Activated T-helper 17 cell treated with anti-CD3 and anti-CD28 coated beads, Interleukin-2, amount 50 U/mL, for 72 hours (primary cell): ENCODE results near the gene PNPLA2. TPM values are rescaled to one million over a fixed set of nuclear protein-coding genes. Genes with fewer than 3 reads are reported as not detected.
A peak's percentile ranks its signal among the peaks of the same experiment; 100 is the strongest.

Experiments
- ATAC-seq: fragments of 150-1000 bp; cut with Tn5 transposase; replicated peaks from 2 replicates; pipeline ENCODE4 v1.10.0; 2021; ENCODE audit warnings: mild to moderate bottlenecking, moderate library complexity
- H3K27ac Mint-ChIP-seq: one replicate; pipeline ENCODE4 v1.8.0; 2022; ENCODE audit warnings: mixed read lengths
- H3K27me3 Mint-ChIP-seq: one replicate; pipeline ENCODE4 v1.8.0; 2022; ENCODE audit warnings: mixed read lengths
- H3K36me3 Mint-ChIP-seq: one replicate; pipeline ENCODE4 v1.8.0; 2022; ENCODE audit warnings: low read depth, mild to moderate bottlenecking, mixed read lengths
- H3K4me1 Mint-ChIP-seq: one replicate; pipeline ENCODE4 v1.8.0; 2022; ENCODE audit warnings: mixed read lengths
- H3K4me3 Mint-ChIP-seq: one replicate; pipeline ENCODE4 v1.8.0; 2022; ENCODE audit warnings: mild to moderate bottlenecking, mixed read lengths
- H3K9me3 Mint-ChIP-seq: one replicate; pipeline ENCODE4 v1.8.0; 2022; ENCODE audit warnings: mixed read lengths
- total RNA-seq, 2 donors: library from RNA; stranded (reverse); gene quantifications; one replicate each; pipeline ENCODE4 v1.2.3, GENCODE V29; 2022

The PNPLA2 gene
- total RNA-seq, 2 donors from 2014 or later: 36.8 to 39.3 TPM

DNA sequence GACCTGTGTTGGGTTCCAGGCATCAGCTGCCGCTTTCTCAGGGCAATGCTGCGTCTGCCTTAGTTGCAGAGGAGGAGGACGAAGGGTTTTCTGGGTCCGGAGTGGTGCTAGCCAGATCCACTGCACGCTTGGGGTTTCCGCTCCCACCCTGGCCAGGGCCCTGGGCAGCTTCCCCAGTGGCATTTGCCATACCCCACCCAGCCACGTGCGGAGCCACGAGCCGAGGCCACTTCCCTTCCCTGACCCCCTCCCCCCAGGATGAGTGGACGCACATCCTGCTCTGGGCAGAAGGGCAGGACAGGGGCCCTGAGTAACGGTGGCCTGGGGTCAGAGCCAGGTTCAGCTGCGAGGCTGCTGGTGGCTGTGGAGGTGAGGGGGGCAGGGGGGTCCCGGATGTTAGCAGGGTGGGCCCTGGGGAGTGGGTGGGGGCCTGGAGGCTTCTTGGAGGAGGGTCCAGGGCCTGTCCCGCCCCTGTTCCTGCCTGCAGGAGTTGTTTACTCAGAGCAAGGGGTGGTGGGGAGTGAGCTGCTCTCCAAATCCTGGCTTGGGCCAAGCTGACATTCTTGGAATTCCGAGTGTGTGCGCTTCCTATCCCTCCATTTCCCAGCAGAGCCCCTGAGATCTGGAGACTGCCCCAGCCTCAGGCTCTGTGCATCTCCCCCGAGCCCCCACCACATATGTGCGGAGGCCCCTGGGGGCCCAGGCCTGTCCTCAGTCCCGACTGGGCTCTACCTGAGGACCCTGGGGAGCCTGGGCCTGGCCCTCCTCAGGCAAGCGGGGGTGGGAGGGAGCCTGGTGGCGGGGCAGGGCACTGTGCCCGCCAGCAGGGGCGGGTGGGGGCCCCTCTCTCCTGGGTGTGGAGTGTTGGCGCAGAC is 25.3 kb downstream of the PNPLA2 start:
- Mint-ChIP-seq H3K27me3 (no peaks in the 10 kb centered on the region), H3K4me1 (peaks cover 7% of the 10 kb centered on the region), H3K9me3 (no peaks in the 10 kb centered on the region), H3K4me3 (peak overlapping the region; percentile 58), H3K36me3 (peaks cover 18% of the 10 kb centered on the region), H3K27ac (no peak overlapping the region)
- ATAC-seq: no peak

DNA sequence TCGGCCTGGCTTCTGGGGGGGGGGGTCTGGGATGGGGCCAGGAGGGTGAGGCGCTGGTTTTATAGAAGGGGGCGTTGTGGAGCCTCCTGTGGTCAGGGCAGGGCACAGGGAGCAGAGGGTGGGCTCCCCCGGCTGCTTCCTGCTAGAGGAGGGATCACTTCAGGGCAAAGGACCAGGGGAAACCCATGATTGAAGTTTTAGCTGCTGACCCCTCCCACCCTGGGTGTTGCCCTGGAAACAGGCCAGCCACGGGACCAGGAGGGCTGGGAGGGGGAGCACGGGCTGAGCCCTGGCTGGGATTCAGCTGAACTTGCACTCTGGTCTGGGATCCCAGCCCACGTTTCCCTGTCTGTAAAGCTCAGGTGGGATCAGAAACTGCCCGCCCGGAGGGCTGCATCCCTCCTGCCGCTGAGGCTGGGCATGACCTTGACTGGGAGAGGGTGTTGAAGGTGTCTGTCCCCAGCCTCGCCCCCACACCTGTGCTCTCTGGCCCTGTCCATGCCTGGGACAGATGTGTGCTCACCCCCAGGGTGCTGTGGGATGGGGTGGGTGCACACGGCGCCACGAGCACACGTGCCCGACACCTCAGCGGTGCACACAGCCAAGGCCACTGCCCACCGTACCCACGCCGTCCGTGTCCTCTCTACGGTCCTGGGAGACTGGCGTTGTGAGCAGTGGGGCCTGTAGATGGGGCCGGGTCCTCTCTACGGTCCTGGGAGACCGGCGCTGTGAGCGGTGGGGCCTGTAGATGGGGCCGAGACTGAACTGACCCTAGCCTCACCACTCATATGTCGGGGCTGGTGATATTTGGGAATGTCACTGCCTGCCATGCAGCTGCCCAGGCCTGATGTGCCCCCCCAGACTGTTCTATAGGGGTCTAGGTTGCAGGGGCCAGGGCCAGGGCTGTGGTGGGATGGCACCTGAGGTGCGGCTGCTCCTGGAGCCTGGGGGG is 26.3 kb downstream of the PNPLA2 start:
- Mint-ChIP-seq H3K27ac (no peak overlapping the region), H3K27me3 (no peaks in the 10 kb centered on the region), H3K36me3 (peaks cover 13% of the 10 kb centered on the region), H3K4me3 (no peak overlapping the region), H3K9me3 (no peaks in the 10 kb centered on the region), H3K4me1 (peaks cover 7% of the 10 kb centered on the region)
- ATAC-seq: no peak

- Mint-ChIP-seq H3K27ac (no peak overlapping the region), H3K36me3 (peaks cover 3% of the 10 kb centered on the region), H3K4me3 (no peak overlapping the region), H3K9me3 (no peaks in the 10 kb centered on the region), H3K27me3 (no peaks in the 10 kb centered on the region), H3K4me1 (peaks cover 2% of the 10 kb centered on the region)
- no peak for ATAC-seq
Observed at GRCh38 chr11:845872-846495, 27.3 kb downstream of the PNPLA2 start.

DNA sequence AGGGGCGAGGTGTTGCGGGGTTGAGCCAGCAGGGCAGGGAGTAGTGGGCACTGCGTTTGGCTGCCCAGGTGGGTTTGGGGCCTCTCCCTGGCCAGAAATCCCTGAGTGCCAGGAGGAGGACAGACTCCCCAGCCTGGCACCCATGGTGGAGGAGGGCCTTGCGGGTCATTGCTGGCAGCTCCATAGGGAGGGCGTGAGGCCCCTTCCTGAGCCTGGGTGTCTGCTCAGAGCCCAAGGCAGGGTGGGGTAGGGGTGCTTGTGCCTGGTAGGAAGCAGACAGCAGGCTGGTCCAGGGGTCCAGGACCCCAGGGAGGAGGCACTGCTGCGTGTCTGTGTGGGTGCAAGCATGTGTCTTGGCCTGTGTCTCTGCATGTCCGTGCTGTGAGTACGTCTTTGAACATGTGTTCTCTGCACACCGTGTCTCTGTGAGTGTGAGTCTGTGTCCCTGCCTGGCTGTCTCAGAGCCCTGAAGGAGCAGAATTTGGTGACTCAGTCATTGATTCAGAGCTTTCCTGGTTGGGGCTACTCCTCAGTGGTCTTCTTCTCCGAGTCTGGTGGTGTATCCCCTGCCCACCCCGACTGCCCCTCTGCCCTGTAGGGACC is 27.9 kb downstream of the PNPLA2 start:
- H3K36me3 Mint-ChIP-seq: no peaks in the 10 kb centered on the region
- H3K27ac Mint-ChIP-seq: no peak overlapping the region
- no peaks in the 10 kb centered on the region for H3K4me1 Mint-ChIP-seq
- no peak for ATAC-seq
- no peak overlapping the region for H3K4me3 Mint-ChIP-seq
- no peaks in the 10 kb centered on the region for H3K27me3 Mint-ChIP-seq
- H3K9me3 Mint-ChIP-seq: no peaks in the 10 kb centered on the region

DNA sequence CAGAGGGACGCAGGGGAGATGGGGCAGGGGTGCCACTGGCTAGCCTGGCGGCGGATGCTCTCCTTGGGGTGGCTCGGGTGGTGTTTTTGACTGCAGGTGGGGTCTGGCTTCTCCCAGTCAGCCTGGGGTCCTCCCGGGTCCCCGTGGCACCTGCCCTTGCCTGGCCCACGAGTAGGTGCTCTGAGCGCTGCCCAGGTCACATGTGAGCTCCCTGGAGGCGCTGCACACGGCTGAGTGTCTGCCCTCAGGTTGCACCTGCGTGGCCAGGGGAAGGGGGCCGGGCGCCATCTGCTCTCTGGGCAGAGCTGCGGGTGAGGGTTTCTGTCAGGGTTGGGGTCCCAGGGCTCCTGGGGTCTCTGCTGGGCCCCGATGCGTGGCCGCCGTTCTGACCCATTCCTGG is 29.2 kb downstream of the PNPLA2 start:
- no peaks in the 10 kb centered on the region for H3K9me3 Mint-ChIP-seq
- no peaks in the 10 kb centered on the region for H3K4me1 Mint-ChIP-seq
- ATAC-seq: no peak
- no peak overlapping the region for H3K27ac Mint-ChIP-seq
- no peaks in the 10 kb centered on the region for H3K36me3 Mint-ChIP-seq
- no peak overlapping the region for H3K4me3 Mint-ChIP-seq
- no peaks in the 10 kb centered on the region for H3K27me3 Mint-ChIP-seq

- Mint-ChIP-seq H3K4me1 (no peaks in the 10 kb centered on the region), H3K4me3 (peak overlapping the region; percentile 53), H3K36me3 (no peaks in the 10 kb centered on the region), H3K27me3 (no peaks in the 10 kb centered on the region), H3K27ac (no peak overlapping the region), H3K9me3 (no peaks in the 10 kb centered on the region)
- peak; percentile 68 for ATAC-seq
Observed at GRCh38 chr11:848380-848931, 29.7 kb downstream of the PNPLA2 start.

DNA sequence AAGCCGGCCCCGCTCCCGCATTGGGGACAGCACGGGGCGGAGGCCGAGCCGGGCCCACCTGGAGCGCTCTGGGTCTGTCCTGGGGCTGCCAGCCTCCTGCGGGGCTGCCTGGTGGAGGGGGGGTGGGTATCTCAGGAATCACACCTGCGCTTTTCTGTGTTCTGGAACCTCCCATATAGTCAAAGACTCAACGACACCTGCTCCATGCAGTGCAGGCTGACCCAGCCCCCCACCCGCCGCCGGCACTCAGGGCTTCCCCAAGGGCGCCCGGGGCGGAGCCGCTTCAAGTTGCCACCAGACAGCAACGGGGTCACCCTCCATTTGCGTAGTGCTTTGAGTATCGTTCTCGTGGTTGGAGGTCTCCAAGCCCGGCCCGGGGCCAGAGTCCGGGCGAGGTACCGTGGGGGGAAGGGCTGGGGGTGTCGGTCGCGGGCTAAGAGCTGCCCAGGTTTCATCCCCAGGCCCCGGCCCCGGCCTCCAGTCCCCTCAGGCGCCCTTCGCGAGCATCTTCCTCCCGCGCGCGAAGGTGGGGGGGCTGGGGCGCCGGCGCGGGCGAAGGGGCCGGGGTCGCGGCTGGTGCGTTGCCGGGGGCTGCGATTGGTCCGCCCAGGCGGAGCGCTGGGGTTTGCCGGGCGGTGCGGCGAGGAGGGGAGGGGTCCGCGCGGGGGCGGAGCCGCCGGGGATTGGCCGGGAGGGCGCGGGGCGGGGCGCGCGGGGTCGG is 30.6 kb downstream of the PNPLA2 start:
- no peak overlapping the region for H3K27ac Mint-ChIP-seq
- H3K27me3 Mint-ChIP-seq: no peaks in the 10 kb centered on the region
- peak; percentile 48 for ATAC-seq
- no peaks in the 10 kb centered on the region for H3K9me3 Mint-ChIP-seq
- no peaks in the 10 kb centered on the region for H3K4me1 Mint-ChIP-seq
- peak overlapping the region; percentile 53 for H3K4me3 Mint-ChIP-seq
- H3K36me3 Mint-ChIP-seq: no peaks in the 10 kb centered on the region

GRCh38 chr11:849951-850774 is 31.4 kb downstream of the PNPLA2 start:
- H3K9me3 Mint-ChIP-seq: no peaks in the 10 kb centered on the region
- H3K27ac Mint-ChIP-seq: no peak overlapping the region
- H3K36me3 Mint-ChIP-seq: no peaks in the 10 kb centered on the region
- H3K27me3 Mint-ChIP-seq: no peaks in the 10 kb centered on the region
- no peak overlapping the region for H3K4me3 Mint-ChIP-seq
- ATAC-seq: peak; percentile 11
- no peaks in the 10 kb centered on the region for H3K4me1 Mint-ChIP-seq

DNA sequence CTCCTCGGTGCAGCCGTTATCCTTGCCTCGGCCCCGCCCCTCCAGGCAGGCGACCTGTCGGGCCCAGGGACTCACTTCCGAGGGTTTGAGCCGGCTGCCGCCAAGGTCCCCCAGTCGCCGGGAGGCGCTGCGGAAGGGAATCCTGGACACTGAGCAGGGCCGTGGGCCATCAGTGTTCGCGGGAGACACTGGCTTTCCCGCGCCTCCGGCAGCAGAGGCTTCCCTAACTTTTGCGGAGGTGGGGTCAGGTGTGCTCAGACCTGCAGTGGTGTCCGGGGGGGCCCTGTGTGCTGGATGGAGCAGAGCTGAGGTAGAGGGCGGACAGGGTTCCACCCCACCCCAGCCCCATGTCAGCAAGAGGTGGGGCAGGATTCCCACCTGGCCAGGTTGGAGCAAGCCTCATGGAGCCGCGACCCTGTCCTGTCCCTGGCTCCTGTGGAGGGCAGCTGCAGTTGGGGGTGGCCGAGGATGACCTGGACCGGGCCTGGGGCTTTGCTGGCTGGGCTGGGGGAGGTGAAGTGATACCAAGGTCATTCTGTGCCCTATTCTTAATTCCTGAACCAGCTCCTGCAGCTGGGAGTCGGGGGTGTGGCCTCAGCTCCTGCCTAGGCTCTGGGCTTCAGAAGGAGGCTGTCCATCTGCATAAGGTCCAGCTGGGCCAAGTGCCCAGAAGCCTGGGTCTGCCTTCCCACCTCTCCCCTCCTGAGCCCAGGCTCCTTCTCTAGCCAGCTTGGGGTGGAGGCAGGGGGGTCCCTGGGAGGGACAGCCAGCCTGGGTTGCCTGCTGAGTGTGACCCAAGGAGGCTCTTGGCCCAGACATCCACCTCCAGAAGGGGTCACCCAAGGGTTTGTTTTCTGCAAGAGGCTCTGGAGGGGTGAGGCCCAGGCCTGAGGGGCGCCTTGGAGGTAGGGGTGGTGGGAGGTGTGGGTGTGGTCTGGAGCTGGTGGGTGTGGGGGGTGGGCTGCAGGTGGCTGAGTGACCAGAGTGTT is 32.4 kb downstream of the PNPLA2 start:
- no peak overlapping the region for H3K4me3 Mint-ChIP-seq
- no peaks in the 10 kb centered on the region for H3K27me3 Mint-ChIP-seq
- H3K27ac Mint-ChIP-seq: no peak overlapping the region
- no peaks in the 10 kb centered on the region for H3K36me3 Mint-ChIP-seq
- no peaks in the 10 kb centered on the region for H3K4me1 Mint-ChIP-seq
- H3K9me3 Mint-ChIP-seq: no peaks in the 10 kb centered on the region
- no peak for ATAC-seq

DNA sequence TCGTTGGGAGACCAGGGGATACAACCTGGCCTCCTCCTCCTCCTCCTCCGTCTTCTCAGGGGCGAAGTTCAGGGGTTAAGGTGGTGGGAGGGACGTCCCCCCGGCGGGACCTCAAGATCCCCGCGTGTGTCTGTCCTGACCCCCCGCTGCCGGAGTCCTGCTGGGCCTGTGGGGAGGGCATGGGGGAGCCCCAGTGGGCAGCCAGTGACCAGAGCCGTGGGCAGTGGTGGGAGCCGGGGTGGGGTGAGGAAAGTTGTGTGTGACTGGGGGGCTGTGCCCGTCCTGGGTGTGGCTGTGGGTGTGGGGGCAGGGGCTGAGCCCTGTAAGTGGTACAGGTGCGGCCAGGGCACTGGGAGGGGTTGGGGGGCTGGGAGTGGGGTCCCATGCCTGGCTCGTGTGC is 34.0 kb downstream of the PNPLA2 start:
- Mint-ChIP-seq H3K27ac (no peak overlapping the region), H3K27me3 (no peaks in the 10 kb centered on the region), H3K4me3 (no peak overlapping the region), H3K4me1 (no peaks in the 10 kb centered on the region), H3K9me3 (no peaks in the 10 kb centered on the region), H3K36me3 (no peaks in the 10 kb centered on the region)
- no peak for ATAC-seq

DNA sequence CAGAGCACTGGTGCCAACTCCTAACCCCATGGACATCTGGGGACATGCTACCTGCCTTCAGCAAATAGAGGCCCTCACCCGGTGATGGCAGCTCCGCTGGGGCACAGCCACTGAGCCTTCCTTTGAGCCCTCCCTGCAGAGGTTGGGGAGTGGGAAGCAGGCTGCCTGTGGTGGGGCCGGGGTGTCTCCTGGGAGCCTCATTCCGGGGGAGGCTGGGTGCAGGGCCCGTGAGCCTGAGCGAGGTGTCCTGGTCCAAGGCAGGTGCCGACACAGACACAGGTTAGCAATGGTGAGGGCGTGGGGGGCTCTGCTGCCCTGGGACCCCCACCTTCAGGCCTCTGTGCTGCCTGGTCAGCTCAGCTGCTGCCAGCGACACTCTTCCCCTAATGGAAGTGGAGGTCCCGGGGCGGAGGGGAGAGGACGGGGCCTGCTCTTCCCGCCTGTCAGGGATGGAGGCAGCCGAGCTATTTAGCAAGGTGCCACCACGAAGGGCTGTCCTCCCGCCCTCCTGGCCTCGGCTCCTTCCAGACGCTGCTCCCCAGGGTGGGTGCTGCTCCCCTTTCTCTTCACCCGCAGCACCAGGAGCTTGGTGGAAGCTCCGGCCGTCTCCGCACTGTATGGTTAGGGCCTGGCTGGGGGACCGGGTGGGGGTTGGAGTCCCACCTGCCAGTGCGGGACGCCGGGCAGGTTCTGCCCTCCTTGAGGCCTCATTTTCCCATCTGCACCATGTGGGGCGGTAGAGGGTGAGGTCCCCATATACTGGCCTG is 35.2 kb downstream of the PNPLA2 start:
- Mint-ChIP-seq H3K27ac (no peak overlapping the region), H3K4me3 (no peak overlapping the region), H3K27me3 (no peaks in the 10 kb centered on the region), H3K4me1 (no peaks in the 10 kb centered on the region), H3K36me3 (no peaks in the 10 kb centered on the region), H3K9me3 (no peaks in the 10 kb centered on the region)
- no peak for ATAC-seq
